Activated CD8-positive, alpha-beta memory T cell treated with anti-CD3 and anti-CD28 coated beads for 1 hour (primary cell): Measurements from ENCODE around the gene SLC17A7.

Experiments used
- DNase-seq, 2 donors: peaks; one replicate each; pipeline ENCODE4 v3.0.0-alpha.2; 2020; ENCODE audit warnings: low read depth in 1 of 2; ENCODE audit errors: extremely low read depth in 1 of 2

The SLC17A7 gene

GRCh38 chr19:49428547-49429451 lies 12.5 kb downstream of the SLC17A7 start:
- DNase-seq, result no peak

GRCh38 chr19:49427855-49428546 lies 13.3 kb downstream of the SLC17A7 start:
- DNase-seq, result no peak

GRCh38 chr19:49427339-49427738 lies 14.0 kb downstream of the SLC17A7 start:
- DNase-seq, result no peak

DNA sequence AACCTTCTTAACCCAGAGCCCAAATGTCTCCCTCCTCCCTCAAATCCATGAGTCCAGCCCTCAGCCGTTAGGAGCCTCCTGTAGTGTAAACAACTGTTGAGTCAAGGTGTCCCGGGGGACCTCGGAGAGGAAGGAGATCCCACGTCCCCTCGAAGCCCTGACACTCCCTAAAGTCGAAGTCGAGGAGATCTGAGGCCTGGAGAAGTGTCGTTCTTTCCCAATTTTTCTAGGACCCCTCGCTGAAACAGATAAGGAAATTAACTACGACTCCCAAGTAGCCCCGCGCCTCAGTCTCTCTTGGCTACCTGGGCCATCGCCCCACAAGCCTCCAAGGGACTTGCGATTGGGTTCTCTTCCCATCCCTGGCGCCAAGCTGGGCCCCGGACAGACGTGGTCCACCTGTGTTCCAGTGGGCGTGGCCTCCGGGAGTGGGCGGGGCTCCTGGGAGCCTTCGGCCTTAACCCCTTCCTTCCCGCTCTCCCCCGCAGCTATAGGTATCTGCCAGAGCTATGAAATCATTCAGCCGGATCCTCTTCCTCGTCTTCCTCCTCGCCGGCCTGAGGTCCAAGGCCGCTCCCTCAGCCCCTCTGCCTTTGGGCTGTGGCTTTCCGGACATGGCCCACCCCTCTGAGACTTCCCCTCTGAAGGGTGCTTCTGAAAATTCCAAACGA lies 15.3 kb downstream of the SLC17A7 start:
- no peak for DNase-seq

DNA sequence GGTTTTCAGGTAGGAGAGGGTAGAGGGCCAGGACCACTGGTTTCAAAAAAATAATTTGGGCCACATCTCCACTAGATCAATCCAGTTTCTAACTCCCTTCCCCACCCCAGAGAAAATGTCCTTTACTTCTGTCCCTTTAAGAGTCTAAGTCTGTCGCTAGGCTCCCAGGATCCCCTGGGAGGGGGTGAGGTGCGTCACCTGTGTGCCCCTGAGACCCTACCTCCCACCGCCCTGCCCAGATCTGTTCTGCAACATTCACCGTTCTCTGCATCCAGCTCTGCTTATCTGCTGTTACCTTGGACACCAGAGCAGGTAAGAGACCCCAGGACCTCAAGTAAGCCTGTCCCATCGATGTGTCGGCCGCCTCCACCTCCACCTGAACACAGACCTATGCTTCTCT lies 16.1 kb downstream of the SLC17A7 start, which contains the start of gene GFY:
GFY (plus strand) TSS at position 211 of the 400 bp plus-strand sequence. CDS start 1,043 bp downstream, outside the sequence.
- no peak for DNase-seq

GRCh38 chr19:49423985-49424303 lies 17.4 kb downstream of the SLC17A7 start:
- DNase-seq, result no peak

- DNase-seq, result no peak
Observed at GRCh38 chr19:49423071-49423984, 18.0 kb downstream of the SLC17A7 start, which contains the start of gene PTH2. Gene PTH2 (minus strand): TSS chr19:49423441. CDS start chr19:49423339, 102 bp downstream.

- no peak for DNase-seq
Observed at GRCh38 chr19:49422407-49423070, 18.8 kb downstream of the SLC17A7 start.

DNA sequence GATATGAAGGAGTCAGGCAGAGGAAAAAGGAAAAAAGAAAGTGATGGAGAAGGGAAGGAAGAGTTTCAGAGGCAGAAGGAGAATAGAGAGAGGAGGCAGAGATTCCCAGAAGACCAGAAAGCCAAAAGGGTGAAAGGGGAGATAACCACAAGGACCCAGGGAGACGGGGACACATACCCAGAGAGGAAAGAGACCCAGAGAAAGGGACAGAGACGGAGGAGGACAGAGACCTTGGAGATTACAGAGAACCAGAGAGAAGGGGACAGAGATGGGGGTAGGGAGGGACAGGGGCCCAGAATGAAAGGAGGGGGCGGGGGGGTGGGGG lies 19.5 kb downstream of the SLC17A7 start:
- no peak for DNase-seq

DNA sequence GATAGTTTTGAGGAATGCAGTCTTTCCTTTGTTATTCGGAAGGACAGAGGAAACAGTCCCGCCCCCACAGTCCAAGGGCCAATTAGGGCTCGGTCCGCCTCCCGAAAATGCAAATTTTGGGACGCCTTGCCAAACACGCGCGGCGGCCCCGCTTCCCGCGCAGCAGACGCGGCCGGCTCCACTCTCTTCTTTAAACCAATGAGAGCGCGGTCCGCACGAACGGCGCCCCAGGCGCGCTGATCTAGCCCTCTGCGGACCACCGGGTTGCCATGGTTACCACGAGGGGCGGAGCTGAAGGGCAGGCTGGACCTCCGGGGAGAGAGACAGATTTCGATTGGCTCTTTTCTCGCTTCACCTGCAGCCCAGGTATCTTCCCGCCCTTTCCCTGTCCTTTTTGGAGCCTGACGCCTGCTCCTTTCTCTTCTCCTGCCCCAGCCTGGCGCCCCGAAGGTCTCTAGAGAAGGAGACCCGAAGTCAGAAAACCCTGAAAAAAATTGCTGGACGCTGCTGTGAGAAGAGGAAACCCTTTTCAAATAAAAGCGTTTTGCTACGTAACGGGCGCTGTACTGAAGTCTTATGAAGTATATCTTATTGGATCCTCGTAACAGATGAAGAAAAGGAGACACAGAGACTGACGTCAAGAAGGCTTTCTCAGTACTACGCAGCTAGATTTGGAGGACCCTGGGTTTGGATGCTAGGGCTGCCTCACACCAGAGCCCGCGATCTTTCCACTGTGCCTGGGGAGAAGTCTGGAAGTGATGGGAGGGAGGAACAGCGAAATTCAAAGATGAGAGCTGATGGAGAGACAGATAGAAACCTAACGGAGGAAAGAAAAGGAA lies 20.1 kb downstream of the SLC17A7 start:
- no peak for DNase-seq

GRCh38 chr19:49420227-49420626 lies 21.1 kb downstream of the SLC17A7 start:
- no peak for DNase-seq

DNA sequence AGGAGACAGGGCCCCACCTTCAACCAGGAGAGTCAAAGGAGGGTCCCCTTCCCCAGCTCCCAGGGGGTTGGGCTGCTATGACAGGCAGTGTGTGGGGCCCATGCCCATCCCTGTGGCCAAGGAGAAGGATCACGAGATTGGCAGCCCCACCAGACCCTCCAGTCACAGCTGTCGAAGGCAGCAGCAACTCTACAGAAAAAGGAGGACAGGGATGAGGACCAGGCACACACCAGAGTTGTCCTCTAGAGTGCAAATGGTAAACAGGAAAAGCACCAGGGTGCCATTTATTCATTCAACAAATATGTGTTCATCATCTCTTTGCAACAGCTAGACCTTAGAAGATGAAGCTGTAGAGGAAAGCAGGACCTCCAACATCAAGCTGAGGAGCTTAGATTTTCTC lies 22.2 kb downstream of the SLC17A7 start:
- DNase-seq, result no peak

DNA sequence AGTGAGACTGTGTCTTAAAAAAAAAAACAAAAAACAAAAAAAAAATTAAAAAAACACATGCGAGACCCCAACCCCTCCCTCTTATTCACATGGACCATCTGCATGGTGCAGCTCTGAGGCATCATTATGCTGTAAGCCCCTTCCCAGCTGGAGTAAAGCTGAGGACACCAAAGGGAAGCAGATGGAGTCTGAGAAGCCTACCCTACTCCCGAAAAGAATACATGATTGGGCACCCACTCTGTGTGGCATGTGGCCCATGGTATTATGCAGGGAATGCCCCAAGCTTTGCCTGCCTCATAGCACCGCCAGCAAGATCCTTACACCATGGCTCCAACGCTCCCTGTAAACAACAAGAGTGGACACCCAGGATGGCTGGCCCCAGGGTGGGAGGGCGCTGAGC lies 22.8 kb downstream of the SLC17A7 start:
- no peak for DNase-seq

DNA sequence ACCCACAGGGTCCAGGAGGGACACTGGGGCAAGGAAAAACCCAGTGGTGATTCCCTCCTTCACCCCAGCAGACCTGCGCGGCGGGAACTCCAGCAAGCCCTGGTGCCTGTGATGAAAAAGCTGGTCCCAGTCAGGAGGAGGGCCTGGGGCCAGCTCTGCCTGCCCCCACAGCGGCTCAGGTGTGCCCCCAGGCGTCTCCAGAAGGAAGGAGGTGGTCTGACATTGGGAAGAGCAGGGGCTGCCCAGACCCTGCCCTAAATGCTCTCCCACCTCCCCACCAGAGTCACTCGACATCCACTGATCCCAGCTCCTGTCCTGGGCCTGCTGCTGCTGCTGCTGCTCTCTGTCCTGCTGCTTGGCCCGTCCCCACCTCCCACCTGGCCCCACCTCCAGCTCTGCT lies 24.2 kb downstream of the SLC17A7 start:
- DNase-seq, result no peak

DNA sequence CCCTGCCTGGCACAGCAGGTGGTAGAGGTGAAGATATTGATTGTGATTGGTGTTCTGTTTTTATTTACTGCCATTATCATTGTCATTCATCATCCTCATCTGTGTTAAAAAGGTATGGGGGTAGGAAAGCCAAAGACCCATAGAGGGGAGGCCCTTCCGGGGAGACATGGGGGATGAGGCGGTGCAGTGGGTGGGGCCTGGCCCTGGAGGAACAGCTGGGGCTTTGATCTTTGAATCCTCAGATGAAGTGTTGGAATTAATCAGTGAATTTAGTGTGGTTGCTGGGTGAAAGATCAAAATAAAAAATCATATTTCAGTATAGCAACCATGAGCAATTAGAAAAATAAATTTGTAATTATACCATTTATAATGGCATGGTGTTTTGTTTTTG lies 25.5 kb downstream of the SLC17A7 start:
- no peak for DNase-seq

GRCh38 chr19:49415102-49415809 lies 26.1 kb downstream of the SLC17A7 start:
- DNase-seq, result no peak

- DNase-seq, result no peak
Observed at GRCh38 chr19:49414256-49414655, 27.1 kb downstream of the SLC17A7 start.

DNA sequence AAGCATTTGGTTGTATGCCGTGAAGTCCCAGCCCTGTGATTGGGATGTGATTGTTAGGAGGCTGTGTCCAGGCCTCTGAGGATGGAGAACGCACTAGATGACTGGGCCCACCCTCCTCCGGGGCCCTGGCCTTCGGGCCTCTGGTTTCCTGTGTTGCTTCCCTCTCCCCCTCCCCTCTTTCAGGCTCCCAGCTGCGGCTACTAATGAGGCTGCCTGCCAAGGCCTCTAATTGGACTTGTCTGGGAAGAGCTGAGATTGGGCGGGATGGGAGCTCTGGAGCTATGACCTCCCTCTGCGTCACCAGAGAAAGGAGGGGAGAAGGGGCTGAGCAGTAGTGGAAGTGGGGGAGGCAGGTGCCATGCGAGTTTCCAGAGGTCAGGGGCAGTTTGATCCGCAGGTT lies 28.0 kb downstream of the SLC17A7 start:
- no peak for DNase-seq
